HUES6 (cell line): ENCODE measurements around the gene TENM3.

Source experiments
- H3K27ac ChIP-seq: 2 replicates; pipeline ENCODE4 v1.7.0; 2013; ENCODE audit warnings: low read depth, mild to moderate bottlenecking, low read length, inconsistent platforms
- H3K27me3 ChIP-seq: 2 replicates; pipeline ENCODE4 v1.6.1; 2013; ENCODE audit warnings: low read length; ENCODE audit not compliant: control insufficient read depth, insufficient read depth
- H3K36me3 ChIP-seq: 2 replicates; pipeline ENCODE4 v1.6.1; 2013; ENCODE audit warnings: low read length; ENCODE audit not compliant: control insufficient read depth, insufficient read depth
- H3K4me1 ChIP-seq: 2 replicates; pipeline ENCODE4 v1.6.1; 2013; ENCODE audit warnings: low read length; ENCODE audit not compliant: control insufficient read depth, insufficient read depth
- H3K4me3 ChIP-seq: 2 replicates; pipeline ENCODE4 v1.5.1; 2013; ENCODE audit warnings: low read depth, low read length
- H3K9ac ChIP-seq: one replicate; pipeline ENCODE4 v1.6.1; 2013; ENCODE audit warnings: mild to moderate bottlenecking, low read length
- H3K9me3 ChIP-seq: 2 replicates; pipeline ENCODE4 v1.6.1; 2013; ENCODE audit warnings: low read depth, low read length; ENCODE audit not compliant: control insufficient read depth, insufficient read depth

TENM3 gene

GRCh38 chr4:182212211-182212761, 30.9 kb upstream of the TENM3 start:
- H3K4me3 ChIP-seq: no peak overlapping the region
- H3K36me3 ChIP-seq: no peaks in the 10 kb centered on the region
- H3K4me1 ChIP-seq: peaks cover 28% of the 10 kb centered on the region
- H3K27me3 ChIP-seq: no peaks in the 10 kb centered on the region
- H3K27ac ChIP-seq: no peak overlapping the region
- no peaks in the 10 kb centered on the region for H3K9me3 ChIP-seq
- no peak overlapping the region for H3K9ac ChIP-seq

GRCh38 chr4:182213004-182213403, 30.2 kb upstream of the TENM3 start:
- Histone ChIP-seq H3K27me3 (no peaks in the 10 kb centered on the region), H3K9me3 (no peaks in the 10 kb centered on the region), H3K9ac (no peak overlapping the region), H3K4me3 (no peak overlapping the region), H3K36me3 (no peaks in the 10 kb centered on the region), H3K27ac (no peak overlapping the region), H3K4me1 (peaks cover 20% of the 10 kb centered on the region)

- no peak overlapping the region for H3K27ac ChIP-seq
- H3K4me3 ChIP-seq: no peak overlapping the region
- no peaks in the 10 kb centered on the region for H3K36me3 ChIP-seq
- H3K27me3 ChIP-seq: no peaks in the 10 kb centered on the region
- H3K4me1 ChIP-seq: peaks cover 13% of the 10 kb centered on the region; the same call in 1 of the 2 replicates
- H3K9ac ChIP-seq: no peak overlapping the region
- H3K9me3 ChIP-seq: no peaks in the 10 kb centered on the region
Observed at GRCh38 chr4:182215148-182215547, 28.1 kb upstream of the TENM3 start.

- no peaks in the 10 kb centered on the region for H3K9me3 ChIP-seq
- no peak overlapping the region for H3K9ac ChIP-seq
- no peaks in the 10 kb centered on the region for H3K27me3 ChIP-seq
- H3K4me1 ChIP-seq: peaks cover 13% of the 10 kb centered on the region; the same call in 1 of the 2 replicates
- H3K27ac ChIP-seq: no peak overlapping the region
- H3K36me3 ChIP-seq: no peaks in the 10 kb centered on the region
- H3K4me3 ChIP-seq: no peak overlapping the region
Observed at GRCh38 chr4:182216005-182216404, 27.2 kb upstream of the TENM3 start.

GRCh38 chr4:182219411-182220056, 23.7 kb upstream of the TENM3 start:
- Histone ChIP-seq H3K9me3 (no peaks in the 10 kb centered on the region), H3K27me3 (no peaks in the 10 kb centered on the region), H3K9ac (no peak overlapping the region), H3K4me3 (no peak overlapping the region), H3K27ac (no peak overlapping the region), H3K4me1 (peaks cover 6% of the 10 kb centered on the region; the same call in 1 of the 2 replicates), H3K36me3 (no peaks in the 10 kb centered on the region)

- no peaks in the 10 kb centered on the region for H3K36me3 ChIP-seq
- H3K9me3 ChIP-seq: no peaks in the 10 kb centered on the region
- H3K27ac ChIP-seq: no peak overlapping the region
- no peaks in the 10 kb centered on the region for H3K4me1 ChIP-seq
- no peak overlapping the region for H3K9ac ChIP-seq
- H3K27me3 ChIP-seq: no peaks in the 10 kb centered on the region
- H3K4me3 ChIP-seq: no peak overlapping the region
Observed at GRCh38 chr4:182221987-182222386, 21.2 kb upstream of the TENM3 start.

- Histone ChIP-seq H3K4me1 (no peaks in the 10 kb centered on the region), H3K4me3 (no peak overlapping the region), H3K27me3 (no peaks in the 10 kb centered on the region), H3K9ac (no peak overlapping the region), H3K9me3 (no peaks in the 10 kb centered on the region), H3K36me3 (no peaks in the 10 kb centered on the region), H3K27ac (no peak overlapping the region)
Observed at GRCh38 chr4:182222766-182223165, 20.4 kb upstream of the TENM3 start.

GRCh38 chr4:182223708-182224107, 19.5 kb upstream of the TENM3 start:
- Histone ChIP-seq H3K9ac (no peak overlapping the region), H3K27ac (no peak overlapping the region), H3K4me1 (no peaks in the 10 kb centered on the region), H3K4me3 (no peak overlapping the region), H3K27me3 (no peaks in the 10 kb centered on the region), H3K9me3 (no peaks in the 10 kb centered on the region), H3K36me3 (no peaks in the 10 kb centered on the region)

- Histone ChIP-seq H3K9ac (no peak overlapping the region), H3K9me3 (no peaks in the 10 kb centered on the region), H3K4me3 (no peak overlapping the region), H3K36me3 (no peaks in the 10 kb centered on the region), H3K4me1 (no peaks in the 10 kb centered on the region), H3K27me3 (no peaks in the 10 kb centered on the region), H3K27ac (no peak overlapping the region)
Observed at GRCh38 chr4:182224192-182224850, 18.9 kb upstream of the TENM3 start.

GRCh38 chr4:182225257-182225852, 17.8 kb upstream of the TENM3 start:
- Histone ChIP-seq H3K27me3 (no peaks in the 10 kb centered on the region), H3K9me3 (no peaks in the 10 kb centered on the region)

GRCh38 chr4:182227611-182228010, 15.6 kb upstream of the TENM3 start:
- Histone ChIP-seq H3K27me3 (no peaks in the 10 kb centered on the region), H3K27ac (no peak overlapping the region)

More at GRCh38 chr4:182225257-182225852, 17.8 kb upstream of the TENM3 start:
- H3K36me3 ChIP-seq: no peaks in the 10 kb centered on the region
- no peak overlapping the region for H3K9ac ChIP-seq
- no peak overlapping the region for H3K27ac ChIP-seq
- H3K4me3 ChIP-seq: no peak overlapping the region
- H3K4me1 ChIP-seq: no peaks in the 10 kb centered on the region

More at GRCh38 chr4:182227611-182228010, 15.6 kb upstream of the TENM3 start:
- H3K9me3 ChIP-seq: no peaks in the 10 kb centered on the region
- no peak overlapping the region for H3K9ac ChIP-seq
- H3K4me3 ChIP-seq: no peak overlapping the region
- H3K36me3 ChIP-seq: no peaks in the 10 kb centered on the region
- no peaks in the 10 kb centered on the region for H3K4me1 ChIP-seq
